H9 (cell line): ENCODE data around the gene JUNB. TPM values are rescaled to one million over a fixed set of nuclear protein-coding genes. Genes with fewer than 3 reads are reported as not detected.

Experiments
- DNase-seq: peaks from one replicate; pipeline ENCODE4 v3.0.0-alpha.2; 2017
- H2AFZ ChIP-seq: one replicate; pipeline ENCODE4 v1.6.1; 2013; ENCODE audit warnings: mild to moderate bottlenecking, low read length, control low read depth, moderate library complexity
- H2AK5ac ChIP-seq: 2 replicates; pipeline ENCODE4 v1.6.1; 2013; ENCODE audit warnings: low read length, control low read depth, mixed read lengths; ENCODE audit not compliant: insufficient read length
- H2BK120ac ChIP-seq: one replicate; pipeline ENCODE4 v1.6.1; 2013; ENCODE audit warnings: low read depth, mild to moderate bottlenecking, low read length, control low read depth, inconsistent platforms; ENCODE audit not compliant: poor library complexity, severe bottlenecking
- H2BK12ac ChIP-seq: 2 replicates; pipeline ENCODE4 v1.6.1; 2013; ENCODE audit warnings: low read length, control low read depth, mixed read lengths, low read depth; ENCODE audit not compliant: insufficient read length
- H2BK15ac ChIP-seq: 2 replicates; pipeline ENCODE4 v1.6.1; 2013; ENCODE audit warnings: low read depth, low read length, control low read depth
- H2BK20ac ChIP-seq: one replicate; pipeline ENCODE4 v1.6.1; 2013; ENCODE audit warnings: low read depth, mild to moderate bottlenecking, low read length, control low read depth, inconsistent platforms; ENCODE audit not compliant: poor library complexity, severe bottlenecking
- H2BK5ac ChIP-seq: 2 replicates; pipeline ENCODE4 v1.6.1; 2013; ENCODE audit warnings: low read length, control low read depth, mixed read lengths; ENCODE audit not compliant: insufficient read length
- H3K14ac ChIP-seq: 2 replicates; pipeline ENCODE4 v1.6.1; 2013; ENCODE audit warnings: low read length, control low read depth; ENCODE audit not compliant: insufficient read depth
- H3K18ac ChIP-seq: 2 replicates; pipeline ENCODE4 v1.6.1; 2013; ENCODE audit warnings: low read depth, mild to moderate bottlenecking, mixed read lengths, low read length, control low read depth; ENCODE audit not compliant: insufficient read length
- H3K23ac ChIP-seq: 2 replicates; pipeline ENCODE4 v1.6.1; 2013; ENCODE audit warnings: low read length, control low read depth, mixed read lengths, low read depth; ENCODE audit not compliant: insufficient read length
- H3K23me2 ChIP-seq: 2 replicates; pipeline ENCODE4 v1.6.1; 2013; ENCODE audit warnings: low read depth, mild to moderate bottlenecking, mixed read lengths, low read length, control low read depth; ENCODE audit not compliant: insufficient read length, poor library complexity, severe bottlenecking
- H3K27ac ChIP-seq: 2 replicates; pipeline ENCODE4 v1.5.1; 2013; ENCODE audit warnings: low read length, control low read depth, mixed read lengths, low read depth; ENCODE audit not compliant: insufficient read length
- H3K27me3 ChIP-seq: 2 replicates; pipeline ENCODE4 v1.6.1; 2013; ENCODE audit warnings: low read length, control low read depth, inconsistent platforms; ENCODE audit not compliant: insufficient read depth
- H3K4ac ChIP-seq: 2 replicates; pipeline ENCODE4 v1.6.1; 2013; ENCODE audit warnings: low read depth, mild to moderate bottlenecking, control low read depth, inconsistent platforms, low read length, moderate library complexity
- H3K4me1 ChIP-seq: 2 replicates; pipeline ENCODE4 v1.6.1; 2013; ENCODE audit warnings: low read length, control low read depth, inconsistent platforms; ENCODE audit not compliant: insufficient read depth
- H3K4me2 ChIP-seq: 2 replicates; pipeline ENCODE4 v1.6.1; 2013; ENCODE audit warnings: low read length, control low read depth, mixed read lengths; ENCODE audit not compliant: insufficient read length, insufficient read depth
- H3K56ac ChIP-seq: 2 replicates; pipeline ENCODE4 v1.6.1; 2013; ENCODE audit warnings: low read depth, mild to moderate bottlenecking, mixed read lengths, low read length, control low read depth; ENCODE audit not compliant: insufficient read length
- H3K79me1 ChIP-seq: 2 replicates; pipeline ENCODE4 v1.6.1; 2013; ENCODE audit warnings: low read depth, mild to moderate bottlenecking, moderate library complexity, low read length, control low read depth, inconsistent platforms; ENCODE audit not compliant: insufficient read depth, poor library complexity, severe bottlenecking
- H3K79me2 ChIP-seq: 2 replicates; pipeline ENCODE4 v1.6.1; 2013; ENCODE audit warnings: low read length, control low read depth, inconsistent platforms; ENCODE audit not compliant: insufficient read depth
- H3K9ac ChIP-seq: 2 replicates; pipeline ENCODE4 v1.6.1; 2013; ENCODE audit warnings: low read length, control low read depth, mixed read lengths; ENCODE audit not compliant: insufficient read length; ENCODE audit errors: extremely low read depth
- H3K9me3 ChIP-seq: one replicate; pipeline ENCODE4 v1.6.1; 2013; ENCODE audit warnings: low read depth, low read length, inconsistent platforms; ENCODE audit not compliant: control insufficient read depth
- H3T11ph ChIP-seq: one replicate; pipeline ENCODE4 v1.6.1; 2013; ENCODE audit warnings: mild to moderate bottlenecking, low read length, control low read depth, inconsistent platforms
- H4K20me1 ChIP-seq: one replicate; pipeline ENCODE4 v1.6.1; 2013; ENCODE audit not compliant: control insufficient read depth, insufficient read length, insufficient read depth
- H4K5ac ChIP-seq: 2 replicates; pipeline ENCODE4 v1.6.1; 2013; ENCODE audit warnings: low read depth, mild to moderate bottlenecking, mixed read lengths, low read length, control low read depth; ENCODE audit not compliant: insufficient read length
- H4K8ac ChIP-seq: replicated peaks from 2 replicates; pipeline ENCODE4 v1.6.1; 2013; ENCODE audit warnings: low read length, control low read depth, mixed read lengths, low read depth; ENCODE audit not compliant: insufficient read length
- H4K91ac ChIP-seq: 2 replicates; pipeline ENCODE4 v1.6.1; 2013; ENCODE audit warnings: low read depth, mild to moderate bottlenecking, moderate library complexity, mixed read lengths, low read length, control low read depth; ENCODE audit not compliant: insufficient read length
- H3K27ac Mint-ChIP-seq, 3 experiments: 2 replicates in 2 of 3; 3 replicates in 1 of 3; pipeline ENCODE4 v1.8.0; 2020 to 2021; ENCODE audit warnings: mixed read lengths in 3 of 3, mild to moderate bottlenecking in 1 of 3, moderate library complexity in 1 of 3
- H3K27me3 Mint-ChIP-seq: 2 replicates; pipeline ENCODE4 v1.8.0; 2021; ENCODE audit warnings: low read depth, mild to moderate bottlenecking, moderate library complexity, mixed read lengths
- H3K36me3 Mint-ChIP-seq, 3 experiments: 2 replicates in 2 of 3; 3 replicates in 1 of 3; pipeline ENCODE4 v1.8.0; 2020 to 2021; ENCODE audit warnings: low read depth in 3 of 3, mixed read lengths in 3 of 3; ENCODE audit not compliant: insufficient read depth in 1 of 3
- H3K4me1 Mint-ChIP-seq, 2 experiments: 2 replicates each; pipeline ENCODE4 v1.8.0; 2020; ENCODE audit warnings: mixed read lengths in 2 of 2
- H3K4me3 Mint-ChIP-seq, 2 experiments: 2 replicates in 1 of 2; 3 replicates in 1 of 2; pipeline ENCODE4 v1.8.0; 2020 to 2021; ENCODE audit warnings: mild to moderate bottlenecking in 2 of 2, mixed read lengths in 2 of 2, moderate library complexity in 1 of 2
- H3K9me3 Mint-ChIP-seq, 2 experiments: 2 replicates in 1 of 2; 3 replicates in 1 of 2; pipeline ENCODE4 v1.8.0; 2020; ENCODE audit warnings: mild to moderate bottlenecking in 2 of 2, mixed read lengths in 2 of 2, moderate library complexity in 1 of 2
- WGBS: extraction: QIAGEN DNeasy Blood & Tissue Kit; methylation state at CpG from one replicate; pipeline ENCODE4 v1.1.7; 2013; ENCODE audit warnings: missing lambda C conversion rate, low lambda C conversion rate, mixed read lengths; ENCODE audit not compliant: insufficient read length; ENCODE audit errors: extremely low coverage; 5-methylcytosine and 5-hydroxymethylcytosine counted together
- total RNA-seq: library from RNA; stranded (reverse); gene quantifications from 2 replicates; pipeline ENCODE4 v1.2.1, GENCODE V29; 2021
- TF ChIP-seq, protein P1 (sequence below): fragments of 200-600 bp; sonication (generic); conservative IDR thresholded peaks from 3 replicates; pipeline ENCODE4 v1.8.0; 2021; ENCODE audit warnings: antibody characterized with exemption, mild to moderate bottlenecking

The JUNB gene
- total RNA-seq, 1 experiment from 2014 or later = 15.9 TPM

DNA sequence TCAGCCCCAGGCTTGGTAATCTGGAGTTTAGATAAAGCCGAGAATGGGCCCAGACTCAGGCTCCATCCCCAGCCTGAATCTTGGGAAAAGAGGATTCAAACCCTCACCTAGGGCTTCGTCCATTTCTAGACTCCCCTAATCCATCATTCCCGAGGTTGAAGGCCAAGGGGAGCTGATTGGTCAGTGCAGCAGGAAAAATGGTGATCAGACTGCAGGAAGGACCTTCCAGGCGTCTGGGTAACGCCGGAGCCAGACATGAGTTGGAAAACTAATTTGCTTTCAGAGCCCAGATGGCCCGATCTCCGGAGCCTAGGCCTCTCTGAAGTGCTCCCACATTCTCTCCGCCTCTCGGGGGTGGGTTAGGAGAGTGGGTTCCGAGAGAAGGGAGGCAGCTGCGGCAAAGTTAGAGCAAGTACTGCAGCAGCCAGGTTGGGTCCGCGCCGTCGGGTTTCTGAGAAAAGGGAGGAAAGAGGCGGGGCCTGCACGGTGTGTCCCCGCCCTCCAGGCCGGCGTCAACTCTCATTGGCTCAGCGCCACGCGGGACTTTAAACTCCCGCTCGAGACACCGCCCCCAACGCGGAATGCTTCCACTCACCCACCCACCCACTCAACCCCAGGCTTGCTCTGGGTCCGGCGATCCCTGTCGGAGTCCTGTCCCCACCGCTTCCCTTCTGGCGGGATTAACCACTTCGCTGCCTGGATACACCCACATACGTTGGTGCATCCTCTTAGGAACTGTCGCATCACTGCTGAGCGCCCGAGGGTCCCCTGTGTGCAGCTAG lies 43.9 kb downstream of the JUNB start:
- H3K9me3 Mint-ChIP-seq = no peaks in the 10 kb centered on the region; a peak in 1 of 5 replicates
- Histone ChIP-seq H3K56ac (no peak overlapping the region), H3K23me2 (peaks cover 10% of the 10 kb centered on the region), H3K4me2 (peak overlapping the region; percentile 76), H2BK15ac (no peak overlapping the region), H3K79me1 (no peaks in the 10 kb centered on the region), H2AK5ac (no peak overlapping the region), H3K4ac (no peak overlapping the region), H3T11ph (no peak overlapping the region), H4K5ac (no peak overlapping the region), H2AFZ (no peak overlapping the region), H2BK120ac (no peak overlapping the region), H3K27ac (no peak overlapping the region), H3K9ac (no peak overlapping the region), H3K79me2 (no peaks in the 10 kb centered on the region), H4K8ac (no peak overlapping the region), H3K23ac (no peak overlapping the region), H2BK5ac (no peak overlapping the region), H4K20me1 (no peaks in the 10 kb centered on the region), H3K18ac (no peak overlapping the region), H3K4me1 (peaks cover 2% of the 10 kb centered on the region; the same call in 1 of the 2 replicates), H3K9me3 (no peaks in the 10 kb centered on the region), H3K27me3 (peaks cover 3% of the 10 kb centered on the region; the same call in 1 of the 2 replicates), H4K91ac (no peak overlapping the region), H3K14ac (no peak overlapping the region), H2BK12ac (no peak overlapping the region), H2BK20ac (no peak overlapping the region)
- peak; percentile 73 for DNase-seq
- no peaks in the 10 kb centered on the region; a peak in 1 of 7 replicates for H3K36me3 Mint-ChIP-seq
- peak overlapping the region; percentile 68 to 90 for H3K4me3 Mint-ChIP-seq
- peaks cover 44% of the 10 kb centered on the region for H3K27me3 Mint-ChIP-seq
- peaks cover 35 to 42% of the 10 kb centered on the region in 2 experiments for H3K4me1 Mint-ChIP-seq
- WGBS = no CpG with 5 or more reads among the region's 39 CpGs
- no peak overlapping the region for H3K27ac Mint-ChIP-seq
- TF ChIP-seq, protein P1, sequence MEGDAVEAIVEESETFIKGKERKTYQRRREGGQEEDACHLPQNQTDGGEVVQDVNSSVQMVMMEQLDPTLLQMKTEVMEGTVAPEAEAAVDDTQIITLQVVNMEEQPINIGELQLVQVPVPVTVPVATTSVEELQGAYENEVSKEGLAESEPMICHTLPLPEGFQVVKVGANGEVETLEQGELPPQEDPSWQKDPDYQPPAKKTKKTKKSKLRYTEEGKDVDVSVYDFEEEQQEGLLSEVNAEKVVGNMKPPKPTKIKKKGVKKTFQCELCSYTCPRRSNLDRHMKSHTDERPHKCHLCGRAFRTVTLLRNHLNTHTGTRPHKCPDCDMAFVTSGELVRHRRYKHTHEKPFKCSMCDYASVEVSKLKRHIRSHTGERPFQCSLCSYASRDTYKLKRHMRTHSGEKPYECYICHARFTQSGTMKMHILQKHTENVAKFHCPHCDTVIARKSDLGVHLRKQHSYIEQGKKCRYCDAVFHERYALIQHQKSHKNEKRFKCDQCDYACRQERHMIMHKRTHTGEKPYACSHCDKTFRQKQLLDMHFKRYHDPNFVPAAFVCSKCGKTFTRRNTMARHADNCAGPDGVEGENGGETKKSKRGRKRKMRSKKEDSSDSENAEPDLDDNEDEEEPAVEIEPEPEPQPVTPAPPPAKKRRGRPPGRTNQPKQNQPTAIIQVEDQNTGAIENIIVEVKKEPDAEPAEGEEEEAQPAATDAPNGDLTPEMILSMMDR = no peak
